Activated CD4-positive, alpha-beta T cell treated with anti-CD3 and anti-CD28 coated beads, Interleukin-2, amount 50 U/mL, for 48 hours (primary cell): ENCODE results near the gene C2CD2L.
A peak's percentile ranks its signal among the peaks of the same experiment; 100 is the strongest.
"Not testable (repeated sequence)": the region's sequence is repeated elsewhere in the genome, so short reads cannot be mapped to it uniquely, and the experiment has no call there.

Experiments used
- DNase-seq, 2 experiments: peaks; one replicate each; pipeline ENCODE4 v3.0.0-alpha.2; 2020

C2CD2L gene

DNA sequence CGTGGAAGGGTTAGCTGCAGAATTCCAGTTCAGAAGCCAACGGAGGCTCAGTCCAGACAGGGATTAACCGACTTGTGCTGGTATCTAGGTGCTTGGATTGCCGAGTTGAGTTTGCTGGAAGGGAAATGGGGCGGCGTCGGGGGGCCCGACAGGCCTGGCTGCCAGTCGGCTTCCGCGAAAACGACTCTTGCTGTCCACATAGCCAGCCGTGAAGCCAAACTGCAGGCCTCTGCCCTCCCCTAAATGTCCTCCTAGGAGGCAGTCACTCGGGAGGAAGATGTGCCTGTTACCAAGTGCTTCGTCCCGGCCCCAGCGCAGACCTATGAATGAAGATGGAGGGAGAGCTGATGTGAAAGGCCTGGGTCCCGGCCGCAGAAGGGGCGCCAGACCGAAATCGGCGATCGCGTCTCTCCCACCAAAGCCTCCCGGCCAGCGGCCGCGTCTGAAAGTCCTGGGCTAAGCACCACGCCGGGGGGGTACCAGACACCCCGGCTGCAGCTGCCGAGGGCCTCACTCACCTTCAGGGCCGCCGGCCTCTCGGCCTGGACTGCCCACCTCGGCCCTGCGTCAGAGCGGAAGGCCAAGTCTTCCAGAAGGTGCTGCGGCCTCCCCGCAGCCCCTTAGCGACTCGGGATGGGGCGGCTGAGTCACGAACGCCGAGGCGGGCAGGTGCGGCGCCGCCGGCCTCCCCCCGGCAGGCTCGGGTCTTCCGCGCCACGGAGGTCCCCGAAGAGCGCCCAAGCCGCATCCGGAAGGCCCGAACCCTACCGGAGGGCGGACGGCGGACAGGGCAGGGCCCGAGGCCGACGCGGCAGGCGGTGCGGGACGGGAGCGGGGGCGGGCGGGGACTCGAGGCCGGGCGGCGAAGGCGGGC, 13.0 kb upstream of the C2CD2L start:
- DNase-seq, result peak; percentile 42 to 46

DNA sequence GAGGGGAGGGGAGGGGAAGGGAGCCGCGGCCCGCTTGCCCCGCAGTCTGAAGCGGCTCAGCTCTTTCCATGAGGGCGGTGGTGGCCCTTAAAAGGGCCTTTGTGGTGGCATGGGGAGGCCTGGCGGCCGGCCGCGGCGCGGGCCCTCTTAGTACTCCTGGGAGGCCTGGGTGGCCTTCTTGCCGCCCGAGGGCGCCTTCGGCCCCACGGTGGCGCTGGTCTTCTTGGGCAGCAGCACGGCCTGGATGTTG, 12.4 kb upstream of the C2CD2L start:
- peak in 1 of 2 experiments; percentile 66 for DNase-seq

DNA sequence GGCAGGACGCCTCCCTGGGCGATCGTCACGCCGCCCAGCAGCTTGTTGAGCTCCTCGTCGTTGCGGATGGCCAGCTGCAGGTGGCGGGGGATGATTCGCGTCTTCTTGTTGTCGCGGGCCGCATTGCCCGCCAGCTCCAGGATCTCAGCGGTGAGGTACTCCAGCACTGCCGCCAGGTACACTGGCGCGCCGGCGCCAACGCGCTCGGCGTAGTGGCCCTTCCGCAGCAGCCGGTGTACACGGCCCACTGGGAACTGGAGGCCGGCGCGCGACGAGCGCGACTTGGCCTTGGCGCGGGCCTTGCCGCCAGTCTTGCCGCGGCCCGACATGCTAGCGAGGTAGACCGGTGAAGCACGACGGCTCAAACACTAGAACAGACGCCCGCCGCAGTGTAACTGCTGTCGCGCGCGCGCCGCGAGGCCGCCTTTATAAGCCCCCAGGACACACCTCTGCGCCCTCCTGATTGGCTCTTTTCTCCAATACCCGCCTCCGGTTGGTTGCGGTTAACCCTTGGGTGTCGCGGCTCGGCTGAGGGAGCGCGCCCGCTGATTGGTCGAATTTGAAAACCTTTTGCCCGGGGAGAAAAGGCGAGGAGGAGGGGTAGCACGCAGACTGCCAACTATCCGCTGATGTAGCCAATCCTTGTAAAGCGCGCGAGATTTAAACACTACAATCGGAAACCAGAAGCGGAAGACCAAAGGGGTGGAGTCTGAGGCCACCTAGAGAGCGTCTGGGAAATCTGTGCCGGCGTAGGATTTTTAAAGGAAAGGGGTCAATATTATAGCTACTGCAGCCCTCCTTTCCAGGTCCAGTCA, 11.9 kb upstream of the C2CD2L start:
- DNase-seq, result peak; percentile 99

DNA sequence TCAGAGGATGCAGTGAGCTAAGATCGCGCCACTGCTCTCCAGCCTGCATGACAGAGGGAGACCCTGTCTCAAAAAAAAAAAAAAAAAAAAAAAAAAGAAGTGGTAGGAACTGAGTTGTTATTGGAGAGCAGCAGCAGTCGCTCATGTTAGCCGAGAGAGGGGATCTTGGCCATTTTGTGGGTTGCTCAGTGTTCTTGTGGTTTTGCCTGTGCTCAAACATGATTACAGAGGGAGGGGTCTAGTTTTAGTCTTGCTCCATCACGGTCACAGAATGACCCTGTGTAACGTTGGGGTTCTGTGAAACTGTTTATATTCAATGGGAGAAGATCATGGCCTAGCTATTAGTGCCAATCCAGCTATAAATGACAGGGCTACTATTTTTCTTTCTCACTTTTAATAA, 7.4 kb upstream of the C2CD2L start:
- no peak for DNase-seq

DNA sequence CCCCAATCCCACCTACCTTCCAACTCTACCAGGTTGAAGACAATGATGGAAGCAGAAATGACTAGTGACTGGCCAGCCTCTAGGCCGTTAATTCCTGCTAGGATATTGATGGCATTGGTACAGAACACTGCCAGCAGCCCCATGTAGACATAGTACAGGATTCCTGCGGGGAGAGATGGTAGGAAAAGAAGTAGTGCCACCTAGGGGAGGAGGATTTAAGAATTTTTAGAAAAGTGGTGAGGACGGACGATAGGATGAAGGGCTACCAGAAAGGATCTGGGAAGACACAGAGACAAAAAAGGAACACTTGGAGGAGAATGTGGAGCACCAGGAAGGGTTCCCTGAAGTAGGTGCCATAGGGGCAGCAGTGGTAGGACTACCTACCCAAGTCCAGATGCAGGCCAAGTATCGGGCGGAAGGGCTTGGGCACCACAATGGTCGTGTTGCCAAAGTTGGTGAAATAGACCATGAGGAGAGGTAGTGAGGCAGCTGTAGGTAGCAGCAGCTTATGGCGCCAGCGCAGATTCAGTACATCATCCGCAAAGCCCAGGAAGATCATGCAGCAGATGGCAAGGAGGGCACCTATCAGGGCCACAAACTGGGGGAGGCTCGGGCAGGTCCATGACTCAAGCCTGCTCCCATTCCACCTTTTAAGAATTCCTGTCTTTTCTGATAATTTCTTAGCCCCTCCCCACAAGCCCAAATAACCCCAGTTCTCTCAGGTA, 6.7 kb upstream of the C2CD2L start:
- no peak for DNase-seq

DNA sequence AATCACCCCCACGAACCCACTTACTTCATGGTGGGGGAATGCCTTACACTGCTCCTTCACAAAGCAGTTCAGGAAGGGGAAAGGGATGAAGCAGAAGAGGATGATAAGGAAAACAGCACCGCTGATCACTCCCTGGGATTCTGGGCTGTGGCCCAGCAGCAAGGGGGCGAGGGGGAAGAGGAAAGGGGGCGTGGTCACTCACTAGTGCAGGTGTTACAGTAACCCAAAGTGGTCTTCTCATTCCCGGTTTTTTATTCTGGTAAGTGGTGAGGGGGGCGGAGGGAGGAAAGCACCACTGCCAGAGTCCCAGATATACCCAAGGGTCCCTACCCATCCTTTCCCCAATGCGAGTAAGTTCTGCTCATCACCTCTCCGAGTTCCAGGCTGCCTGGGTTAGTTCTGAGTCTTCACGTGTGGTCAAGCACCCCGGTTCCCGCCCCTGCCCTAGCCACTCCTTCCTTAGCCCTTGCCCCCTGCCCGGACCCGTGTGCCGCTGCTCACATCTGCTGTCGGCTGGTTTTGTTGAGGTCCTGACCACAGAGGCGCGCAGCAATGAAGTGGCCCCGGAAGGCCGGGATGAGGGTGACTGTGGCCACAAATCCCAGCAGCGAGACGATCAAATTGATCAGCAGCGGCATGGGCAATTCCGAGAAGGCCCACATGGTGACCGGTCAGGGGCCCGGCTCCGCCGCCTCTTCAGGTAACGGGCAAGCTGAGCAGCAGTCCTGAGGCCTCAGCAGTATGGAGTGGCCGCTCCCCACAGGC, 6.0 kb upstream of the C2CD2L start:
- DNase-seq, result peak; percentile 46 to 56

DNA sequence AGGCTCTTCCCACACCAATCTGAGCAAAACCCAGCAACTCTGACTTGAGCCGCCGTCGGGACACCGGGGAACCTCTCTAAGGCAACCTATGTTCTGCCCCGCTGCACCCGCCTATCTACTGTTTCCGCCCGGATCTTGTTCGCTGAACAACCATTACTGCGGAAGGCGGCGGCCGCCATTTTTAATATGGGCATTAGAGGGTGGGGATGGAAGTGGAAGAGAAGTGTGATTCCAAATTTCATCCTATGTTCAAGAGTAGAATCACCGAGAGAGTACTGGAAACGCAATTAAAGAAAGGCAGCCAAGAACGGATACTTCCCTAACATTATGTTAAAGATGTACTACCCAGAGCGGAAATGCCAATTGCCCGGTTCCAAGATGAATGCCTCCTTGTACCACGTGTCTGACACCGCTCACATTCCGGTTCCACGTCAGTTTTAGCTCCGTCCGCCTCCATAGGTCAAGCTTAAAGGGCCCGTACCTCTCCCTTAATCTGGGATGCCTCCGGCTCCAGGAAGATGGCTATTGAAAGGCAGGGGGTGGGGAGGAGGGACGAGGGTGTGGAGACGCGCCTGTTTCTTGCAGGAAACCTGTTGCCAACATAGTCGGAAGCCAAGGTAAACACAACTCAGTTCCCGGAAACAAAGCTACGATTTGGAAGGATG, 5.3 kb upstream of the C2CD2L start, which contains the start of gene DPAGT1:
DPAGT1 (minus strand) TSS at position 95 of the 665 bp plus-strand sequence. CDS start 198 bp downstream, outside the sequence.
- DNase-seq, result peak; percentile 84 to 89

DNA sequence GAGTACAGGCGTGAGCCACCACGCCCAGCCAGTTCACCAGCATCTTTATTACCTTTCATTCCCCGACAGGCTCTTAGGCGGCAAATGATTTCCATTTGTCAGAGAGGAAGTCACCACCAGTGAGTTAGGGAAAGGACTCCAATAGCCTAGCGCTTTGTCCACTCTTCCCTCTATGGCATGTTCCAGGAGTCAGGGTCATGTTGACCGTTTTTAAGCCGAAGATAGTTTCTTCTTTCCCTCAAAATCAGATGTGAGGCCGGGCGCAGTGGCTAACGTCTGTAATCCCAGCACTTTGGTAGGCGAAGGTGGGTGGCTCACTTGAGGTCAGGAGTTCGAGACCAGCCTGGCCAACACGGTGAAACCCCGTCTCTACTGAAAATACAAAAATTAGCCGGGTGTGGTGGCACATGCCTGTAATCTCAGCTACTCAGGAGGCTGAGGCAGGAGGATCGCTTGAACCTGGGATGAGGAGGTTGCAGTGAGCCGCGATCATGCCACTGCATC, 3.9 kb upstream of the C2CD2L start:
- DNase-seq, result not testable (repeated sequence)

DNA sequence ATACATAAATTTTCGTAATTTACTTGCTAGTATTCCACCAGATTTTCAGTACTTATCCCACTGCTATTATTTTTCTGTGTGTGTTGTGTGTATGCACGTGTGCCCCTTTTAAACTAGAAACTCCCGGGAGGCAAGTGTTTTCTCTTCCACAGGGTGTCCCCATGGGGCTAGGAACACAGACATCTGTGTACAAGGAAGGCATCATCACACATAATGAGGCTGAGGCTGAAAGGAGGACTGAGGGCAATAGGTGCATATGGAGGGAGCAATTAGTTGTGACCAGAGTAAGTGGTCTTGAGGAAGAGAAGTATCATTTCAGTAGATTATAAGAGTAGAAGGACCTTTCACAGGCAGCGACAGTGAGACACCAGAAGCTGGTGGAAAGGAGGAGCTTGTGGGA, 3.4 kb upstream of the C2CD2L start:
- DNase-seq, result no peak

DNA sequence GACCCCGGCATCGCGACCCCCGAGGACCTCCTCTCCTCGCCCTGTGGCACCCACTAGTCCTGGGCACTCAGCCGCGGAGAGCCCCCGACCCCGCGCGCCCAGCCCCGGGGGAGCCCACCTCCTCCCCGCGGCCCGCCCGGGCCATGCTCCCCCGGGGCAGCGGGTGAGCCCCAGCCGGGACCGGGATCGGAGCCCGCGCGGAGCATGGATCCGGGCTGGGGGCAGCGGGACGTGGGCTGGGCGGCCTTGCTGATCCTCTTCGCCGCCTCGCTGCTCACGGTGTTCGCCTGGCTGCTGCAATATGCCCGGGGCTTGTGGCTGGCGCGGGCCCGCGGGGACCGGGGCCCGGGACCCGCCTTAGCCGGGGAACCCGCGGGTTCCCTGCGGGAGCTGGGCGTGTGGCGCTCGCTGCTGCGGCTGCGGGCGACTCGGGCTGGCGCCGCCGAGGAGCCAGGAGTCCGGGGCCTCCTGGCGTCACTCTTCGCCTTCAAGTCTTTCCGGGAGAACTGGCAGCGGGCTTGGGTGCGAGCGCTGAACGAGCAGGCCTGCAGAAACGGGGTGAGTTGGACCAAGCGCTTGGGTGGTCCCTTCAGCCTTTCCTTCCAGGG, 498 bp downstream of the C2CD2L start:
- peak in 1 of 2 experiments; percentile 30 for DNase-seq

DNA sequence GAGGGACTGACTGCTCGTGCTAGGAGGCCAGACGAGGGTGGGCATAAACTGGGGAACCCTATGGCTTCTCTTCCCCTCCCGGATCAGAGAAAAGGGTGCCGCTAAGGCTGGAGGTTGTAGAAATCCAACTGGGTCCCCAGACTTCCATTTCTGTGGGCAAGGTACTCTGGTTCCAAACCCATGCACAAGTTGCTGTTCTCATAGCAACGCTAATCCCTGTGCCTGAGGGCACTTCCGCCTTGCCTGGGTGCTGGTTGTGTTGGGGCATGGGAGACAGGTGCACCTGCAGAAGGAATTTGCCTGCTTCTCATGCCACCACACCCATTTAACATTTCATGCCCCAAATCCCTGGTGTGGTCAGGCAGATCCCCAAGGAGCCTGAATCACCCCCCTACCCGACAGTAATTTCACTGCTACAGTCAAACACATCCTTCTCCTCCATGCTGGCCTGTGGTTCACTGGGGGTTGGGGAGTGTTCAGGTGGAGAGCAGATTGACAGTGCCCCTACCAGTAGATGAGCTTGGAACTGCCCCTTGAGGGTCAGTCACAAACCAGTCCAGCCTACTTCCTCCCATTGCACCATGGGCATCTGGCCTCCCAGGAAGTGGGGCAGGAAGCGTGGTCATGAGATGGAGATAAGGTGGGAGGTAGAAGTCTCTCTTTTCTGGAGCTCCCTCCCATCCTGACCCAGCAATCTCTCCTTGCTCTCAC, 1.2 kb downstream of the C2CD2L start:
- peak in 1 of 2 experiments; percentile 49 for DNase-seq

DNA sequence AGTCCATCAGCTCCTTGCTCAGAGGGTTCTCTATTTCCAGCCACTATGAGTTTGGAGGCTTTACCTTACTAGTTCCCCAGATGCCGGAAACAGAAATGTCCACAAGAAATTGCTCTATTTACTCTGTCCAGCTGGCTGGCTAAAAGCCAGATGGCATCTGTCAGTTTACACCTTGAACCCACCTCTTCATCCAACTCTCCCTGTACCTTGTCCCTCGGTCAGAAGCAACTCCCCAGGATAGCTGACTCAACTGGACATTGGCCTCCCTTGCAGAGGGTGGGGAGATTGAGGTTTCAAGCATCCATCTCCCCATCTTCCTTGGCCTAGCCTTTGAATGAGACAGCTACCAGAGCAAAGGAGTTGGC, 1.7 kb downstream of the C2CD2L start:
- no peak for DNase-seq

DNA sequence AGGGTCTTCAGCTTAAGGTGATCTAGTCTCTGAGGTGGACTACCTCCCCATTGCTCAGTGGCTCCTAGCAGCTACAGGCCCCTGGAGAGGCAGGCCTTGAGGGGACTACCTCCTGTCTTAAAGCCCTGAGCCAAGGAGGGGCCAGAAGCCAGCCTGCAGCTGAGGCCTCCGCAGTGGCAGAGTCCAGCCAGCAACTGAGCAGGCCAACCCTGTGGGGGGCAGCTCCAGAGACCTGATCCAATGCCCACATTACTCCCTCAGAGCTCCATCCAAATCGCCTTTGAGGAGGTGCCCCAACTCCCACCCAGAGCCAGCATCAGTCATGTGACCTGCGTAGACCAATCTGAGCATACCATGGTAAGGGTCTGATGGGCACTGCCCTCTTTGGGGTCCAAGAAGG, 2.7 kb downstream of the C2CD2L start:
- DNase-seq, result no peak

DNA sequence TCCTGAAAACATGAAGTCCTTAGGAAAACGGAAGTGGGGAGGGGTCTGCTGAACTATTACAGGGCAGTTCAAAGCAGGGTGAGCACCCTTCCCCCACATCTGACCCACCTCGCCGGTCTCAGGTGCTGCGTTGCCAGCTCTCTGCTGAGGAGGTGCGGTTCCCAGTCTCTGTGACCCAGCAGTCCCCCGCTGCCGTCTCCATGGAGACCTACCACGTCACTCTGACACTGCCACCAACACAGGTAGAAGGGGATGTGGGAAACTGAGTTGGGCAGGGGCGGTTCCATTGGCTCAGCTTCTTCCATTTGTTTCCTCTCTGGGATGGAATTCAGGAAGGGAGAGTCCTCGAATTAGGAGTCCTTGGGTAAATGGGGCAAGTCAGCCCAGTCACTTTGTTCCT, 3.3 kb downstream of the C2CD2L start:
- no peak for DNase-seq

DNA sequence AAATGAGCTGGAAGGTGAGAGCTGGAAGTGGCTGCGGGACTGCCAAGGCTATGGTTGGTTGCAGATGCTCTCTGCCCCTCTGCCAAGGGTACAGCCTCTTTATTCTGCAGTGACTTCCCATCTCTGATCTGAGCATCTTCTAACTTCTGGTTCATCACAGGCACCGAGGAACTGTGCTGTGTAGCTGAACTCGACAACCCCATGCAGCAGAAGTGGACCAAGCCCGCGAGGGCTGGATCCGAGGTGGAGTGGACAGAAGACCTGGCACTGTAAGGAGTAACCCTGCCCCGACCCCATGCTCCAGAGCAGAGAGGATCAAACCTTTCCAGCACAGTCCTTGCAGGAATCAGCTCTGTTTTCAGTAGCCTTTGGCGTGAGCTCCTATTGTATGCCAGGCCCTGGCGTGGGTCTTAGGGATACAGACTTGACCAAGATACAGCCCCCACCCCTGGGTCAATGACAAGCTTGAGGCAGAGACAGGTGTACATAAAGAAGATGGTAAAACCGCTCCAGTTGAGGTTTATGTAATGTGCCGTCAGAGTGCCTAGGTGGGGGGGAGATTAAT, 4.3 kb downstream of the C2CD2L start:
- DNase-seq, result no peak

DNA sequence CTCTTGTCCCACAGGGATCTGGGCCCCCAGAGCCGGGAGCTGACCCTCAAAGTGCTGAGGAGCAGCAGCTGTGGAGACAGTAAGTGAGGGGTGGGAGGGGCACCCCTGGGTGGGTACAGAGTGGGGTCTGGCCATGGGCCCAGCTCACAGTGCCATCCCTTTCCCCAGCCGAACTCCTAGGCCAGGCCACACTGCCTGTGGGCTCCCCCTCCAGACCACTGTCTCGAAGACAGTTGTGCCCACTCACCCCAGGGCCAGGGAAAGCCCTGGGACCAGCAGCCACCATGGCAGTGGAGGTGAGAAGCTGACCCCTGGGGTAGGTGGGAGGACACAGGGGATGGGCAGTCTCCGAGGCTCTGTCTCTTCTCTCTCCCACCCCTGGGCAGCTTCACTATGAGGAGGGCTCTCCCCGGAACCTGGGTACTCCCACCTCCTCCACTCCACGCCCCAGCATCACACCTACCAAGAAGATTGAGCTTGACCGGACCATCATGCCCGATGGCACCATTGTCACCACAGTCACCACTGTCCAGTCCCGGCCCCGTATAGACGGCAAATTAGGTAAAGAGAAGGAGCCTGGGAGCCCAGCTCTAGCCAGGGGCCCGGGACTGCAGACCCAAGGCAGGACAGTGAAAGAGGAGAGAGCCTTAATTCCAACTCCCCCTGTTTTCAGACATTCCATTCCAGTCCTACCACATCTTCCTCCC, 5.3 kb downstream of the C2CD2L start:
- no peak for DNase-seq

DNA sequence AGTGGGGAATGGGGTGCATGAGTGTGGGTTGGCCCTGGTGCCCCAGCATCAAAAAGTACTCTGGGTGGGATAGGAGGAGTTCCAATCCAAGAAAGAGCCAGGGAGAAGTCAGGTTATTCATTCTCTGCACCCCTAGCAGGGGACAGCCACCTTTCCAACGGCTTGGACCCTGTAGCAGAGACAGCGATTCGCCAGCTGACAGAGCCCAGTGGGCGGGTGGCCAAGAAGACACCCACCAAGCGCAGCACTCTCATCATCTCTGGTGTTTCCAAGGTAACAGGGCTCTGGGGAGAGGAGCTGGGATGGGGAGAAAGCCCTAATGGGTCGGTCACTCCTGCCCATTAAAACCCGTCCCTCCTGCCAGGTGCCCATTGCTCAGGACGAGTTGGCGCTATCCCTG, 6.6 kb downstream of the C2CD2L start:
- no peak for DNase-seq

DNA sequence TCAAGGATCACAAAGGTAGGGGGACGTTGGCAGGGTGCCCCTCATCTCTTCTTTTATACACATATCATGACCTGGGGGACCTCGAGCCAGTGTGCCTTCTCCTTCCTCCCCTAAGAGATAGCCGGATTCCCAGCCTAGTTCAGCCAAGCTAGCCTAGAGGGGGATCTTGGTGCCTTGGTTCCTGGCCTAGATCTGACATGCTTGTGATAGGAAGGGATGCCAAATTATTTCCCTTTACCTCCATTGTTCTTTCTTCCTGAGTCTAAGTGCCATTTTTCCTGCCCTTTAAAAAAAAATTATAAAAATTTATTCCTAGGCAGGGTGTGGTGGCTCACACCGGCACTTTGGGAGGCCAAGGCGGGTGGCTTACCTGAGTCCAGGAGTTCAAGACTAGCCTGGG, 7.2 kb downstream of the C2CD2L start:
- DNase-seq, result no peak

DNA sequence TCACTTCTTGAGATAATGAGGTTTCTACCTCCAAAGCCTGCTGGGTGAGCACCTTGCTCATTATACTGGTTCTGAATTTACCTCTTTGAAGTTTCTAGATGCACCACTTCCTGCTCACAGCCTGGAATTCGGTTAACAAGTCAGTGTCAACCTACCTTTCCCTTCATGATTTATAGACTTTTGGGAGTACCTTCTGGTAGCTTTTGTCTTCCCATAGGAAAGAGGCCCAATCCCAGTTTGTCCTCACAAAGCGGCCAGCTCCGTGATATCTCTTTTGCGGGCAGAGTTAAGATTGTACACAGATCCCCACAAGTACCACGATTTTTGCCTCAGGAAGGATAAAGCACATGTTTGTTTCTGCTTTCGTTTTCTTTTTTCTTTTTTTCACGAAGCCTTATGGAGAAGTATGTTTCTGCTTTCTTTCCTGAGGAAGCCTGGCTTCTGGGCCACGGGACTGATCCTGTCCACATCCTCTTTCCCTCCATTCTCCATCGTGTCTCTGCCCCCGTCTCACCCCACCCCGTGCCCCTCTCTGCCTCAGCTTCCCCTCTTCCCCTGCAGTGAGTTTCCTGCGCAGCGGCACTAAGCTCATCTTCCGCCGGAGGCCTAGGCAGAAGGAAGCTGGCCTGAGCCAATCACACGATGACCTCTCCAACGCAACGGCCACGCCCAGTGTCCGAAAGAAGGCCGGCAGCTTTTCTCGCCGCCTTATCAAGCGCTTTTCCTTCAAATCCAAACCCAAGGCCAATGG, 8.5 kb downstream of the C2CD2L start:
- peak; percentile 28 to 32 for DNase-seq
